SW480 (cell line): ENCODE measurements around the gene OR2A5.
"Not testable (repeated sequence)": the region's sequence is repeated elsewhere in the genome, so short reads cannot be mapped to it uniquely, and the experiment has no call there.

Source experiments
- DNase-seq: peaks from one replicate; pipeline ENCODE4 v3.0.0-alpha.2; 2016; ENCODE audit warnings: low spot score

Gene OR2A5

DNA sequence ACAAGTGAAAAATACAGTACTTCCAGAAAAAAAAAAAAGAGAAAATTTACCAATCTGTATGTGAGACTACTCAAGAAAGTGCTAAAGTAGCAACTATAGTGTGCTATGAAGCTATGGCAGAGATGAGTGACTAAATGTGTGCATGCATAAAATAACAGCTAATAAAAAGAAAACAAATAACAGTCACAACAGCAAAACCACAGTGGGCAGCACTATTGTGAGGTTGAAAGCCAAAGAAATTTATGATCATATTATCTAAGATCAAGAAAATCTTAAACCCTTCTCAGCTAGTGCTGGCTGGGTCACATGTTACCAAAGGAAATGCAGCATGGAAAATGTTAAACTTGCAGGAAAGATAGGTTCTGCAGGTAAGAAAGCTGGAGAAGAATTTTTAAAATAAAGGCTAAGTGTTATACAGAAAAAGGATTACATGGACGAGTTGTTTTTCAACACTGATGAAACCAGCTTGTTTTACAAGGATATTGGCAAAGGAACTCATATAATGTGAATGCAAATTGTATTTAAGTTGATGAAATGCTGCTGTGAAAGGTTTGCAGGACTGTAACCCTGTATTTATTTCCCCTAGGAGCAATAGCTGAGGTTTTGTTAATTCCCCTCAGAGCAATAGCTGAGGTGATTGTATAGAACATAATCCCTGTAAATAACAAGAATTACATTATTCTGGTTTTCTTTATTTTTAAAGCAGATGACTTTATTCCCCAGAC lies 15.6 kb upstream of the OR2A5 start:
- DNase-seq, result no peak

DNA sequence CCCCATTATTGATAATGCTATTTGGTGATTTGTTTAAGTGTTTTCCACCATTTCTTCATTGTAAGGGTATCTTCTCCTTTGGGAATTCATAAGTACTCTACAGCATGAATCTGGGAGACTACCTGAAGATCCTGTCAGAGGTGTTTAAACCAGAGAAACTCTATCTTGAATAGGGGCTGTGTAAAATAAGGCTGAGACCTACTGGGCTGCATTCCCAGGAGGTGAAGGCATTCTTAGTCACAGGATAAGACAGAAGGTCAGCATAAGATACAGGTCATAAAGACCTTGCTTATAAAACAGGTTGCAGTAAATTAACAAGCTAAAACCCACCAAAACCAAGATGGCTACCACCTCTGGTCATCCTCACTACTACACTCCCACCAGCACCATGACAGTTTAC lies 13.4 kb upstream of the OR2A5 start:
- DNase-seq, result no peak

DNA sequence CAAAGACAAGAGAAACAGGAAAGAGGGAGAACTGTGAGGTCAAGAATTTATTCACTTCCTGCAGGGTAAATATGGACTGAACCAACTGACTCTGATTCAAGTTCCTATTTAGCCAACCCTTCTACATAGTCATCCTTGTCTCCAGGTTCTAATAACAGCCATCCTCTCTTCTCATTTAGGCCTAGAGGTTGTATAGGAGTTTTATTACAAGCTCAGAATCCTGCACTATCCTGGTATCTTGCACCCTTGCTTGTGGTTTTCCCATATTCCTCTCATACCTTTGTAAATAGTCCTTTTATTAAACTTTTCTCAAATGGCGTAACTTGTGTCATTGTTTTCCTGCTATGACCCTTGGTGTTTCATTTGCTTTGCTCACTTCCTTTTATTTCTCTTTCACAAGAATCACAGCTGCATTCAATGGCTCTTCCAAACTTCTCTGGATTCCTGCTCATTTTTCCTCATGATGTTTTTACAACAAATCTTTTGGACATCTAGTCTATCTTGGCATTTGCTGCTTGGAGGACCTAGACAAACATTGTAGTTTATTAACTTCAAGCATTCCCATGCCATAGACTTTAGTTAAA lies 12.4 kb upstream of the OR2A5 start:
- DNase-seq, result no peak

DNA sequence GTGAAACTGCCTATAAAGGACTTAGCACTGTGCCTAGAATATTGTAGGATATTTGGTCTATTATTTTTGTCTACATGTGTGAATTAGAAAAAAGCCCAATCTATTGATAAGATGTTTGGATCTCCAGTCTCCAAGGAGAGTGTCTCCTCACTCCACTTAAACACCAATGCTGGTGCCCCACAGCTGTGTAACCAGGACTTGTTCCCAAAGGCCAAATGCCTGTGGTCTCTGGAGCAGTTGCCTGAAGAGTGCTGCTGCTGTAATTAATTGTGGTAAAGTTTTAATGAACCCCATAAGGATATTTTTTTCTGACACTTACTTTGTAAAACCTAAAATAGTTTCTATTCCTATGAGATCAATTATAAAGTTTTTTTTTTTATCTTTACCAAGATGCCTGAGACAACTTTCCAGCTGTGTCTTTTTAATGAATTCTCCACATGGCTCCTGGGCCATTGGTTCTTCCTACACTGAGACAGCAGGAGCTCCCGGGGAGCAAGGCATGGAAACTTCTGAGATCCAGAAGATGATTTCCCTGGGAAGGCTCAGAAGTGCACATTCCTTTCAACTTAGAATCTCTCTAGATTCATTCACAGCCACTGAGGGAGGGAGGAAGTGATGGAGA lies 11.2 kb upstream of the OR2A5 start:
- DNase-seq, result no peak

DNA sequence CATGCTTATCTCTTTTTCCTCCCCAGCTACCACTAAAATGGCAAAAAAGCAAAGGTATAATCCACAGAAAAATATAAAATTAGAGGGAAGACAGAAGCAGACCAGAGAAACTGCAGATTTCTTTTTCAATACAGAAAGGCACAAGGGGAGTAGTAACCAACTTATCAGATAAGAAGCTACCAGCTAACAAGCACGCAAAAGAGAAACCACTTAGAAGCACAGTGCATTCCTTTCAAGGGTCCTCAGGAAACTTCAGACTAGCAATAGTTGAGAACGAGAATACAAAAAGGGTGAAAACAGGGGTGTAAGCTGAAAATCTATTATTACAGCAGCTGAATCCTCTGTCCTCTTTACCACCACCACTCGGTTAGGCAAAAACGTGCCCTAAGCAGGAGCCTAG lies 9.9 kb upstream of the OR2A5 start:
- DNase-seq, result no peak

DNA sequence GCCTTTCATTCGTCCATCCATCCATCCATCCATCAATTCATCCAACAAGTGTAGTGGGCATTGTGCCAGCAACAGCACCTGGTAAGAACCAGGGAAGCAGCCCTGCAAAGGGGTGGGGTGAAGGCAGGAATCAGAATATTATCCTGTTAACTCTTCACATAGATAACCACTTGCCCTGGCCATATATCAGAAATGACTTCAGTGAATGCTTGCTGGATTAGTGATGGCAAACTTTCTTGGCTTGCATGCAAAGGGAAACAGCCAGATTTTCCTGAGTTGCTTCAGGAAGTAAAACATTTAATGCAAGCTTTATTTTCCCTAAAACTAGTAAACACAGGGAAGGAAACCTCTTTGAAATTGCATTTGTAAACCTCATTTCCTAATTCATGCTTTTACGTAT lies 743 bp downstream of the OR2A5 start:
- DNase-seq, result no peak

DNA sequence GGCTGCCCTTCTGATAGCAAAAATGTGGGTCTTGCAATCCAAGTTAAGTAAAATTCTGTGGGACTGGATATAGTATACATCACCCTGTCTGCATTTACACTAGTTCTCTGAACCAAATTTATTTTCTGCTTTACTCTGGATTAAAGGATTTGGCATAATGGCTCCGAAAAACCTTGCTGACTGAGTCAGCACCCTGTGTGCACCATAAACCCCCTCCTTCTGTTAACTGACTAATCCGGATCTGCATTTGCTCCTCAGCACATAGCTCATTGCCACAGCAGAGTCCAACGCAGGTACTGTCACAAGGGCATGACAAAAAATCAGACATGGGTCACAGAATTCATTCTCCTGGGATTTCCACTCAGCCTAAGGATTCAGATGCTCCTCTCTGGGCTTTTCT lies 1.3 kb downstream of the OR2A5 start:
- DNase-seq, result no peak

DNA sequence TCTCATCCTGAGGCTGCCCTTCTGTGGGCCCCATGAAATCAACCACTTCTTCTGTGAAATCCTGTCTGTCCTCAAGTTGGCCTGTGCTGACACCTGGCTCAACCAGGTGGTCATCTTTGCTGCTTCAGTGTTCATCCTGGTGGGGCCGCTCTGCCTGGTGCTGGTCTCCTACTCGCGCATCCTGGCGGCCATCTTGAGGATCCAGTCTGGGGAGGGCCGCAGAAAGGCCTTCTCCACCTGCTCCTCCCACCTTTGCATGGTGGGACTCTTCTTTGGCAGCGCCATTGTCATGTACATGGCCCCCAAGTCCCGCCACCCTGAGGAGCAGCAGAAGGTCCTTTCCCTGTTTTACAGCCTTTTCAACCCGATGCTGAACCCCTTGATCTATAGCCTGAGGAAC lies 2.1 kb downstream of the OR2A5 start:
- not testable (repeated sequence) for DNase-seq

DNA sequence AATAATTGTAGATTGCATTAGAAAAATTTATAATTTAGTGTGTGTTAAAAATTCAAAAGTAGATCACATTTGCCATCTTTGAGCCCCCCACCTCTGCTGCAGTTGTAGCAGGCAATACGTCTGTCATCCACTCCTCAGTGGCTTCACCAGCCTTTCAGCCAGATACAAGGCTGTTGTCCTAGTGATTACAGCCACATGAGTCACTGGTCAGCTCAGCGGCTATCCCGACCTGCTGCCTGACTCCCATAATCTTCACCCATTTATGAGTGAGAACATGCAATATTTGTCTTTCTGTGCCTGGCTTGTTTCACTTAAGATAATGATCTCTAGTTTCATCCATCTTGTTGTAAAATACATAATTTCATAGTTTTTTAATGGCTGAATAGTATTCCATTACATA lies 9.2 kb downstream of the OR2A5 start:
- peak; percentile 13 for DNase-seq

DNA sequence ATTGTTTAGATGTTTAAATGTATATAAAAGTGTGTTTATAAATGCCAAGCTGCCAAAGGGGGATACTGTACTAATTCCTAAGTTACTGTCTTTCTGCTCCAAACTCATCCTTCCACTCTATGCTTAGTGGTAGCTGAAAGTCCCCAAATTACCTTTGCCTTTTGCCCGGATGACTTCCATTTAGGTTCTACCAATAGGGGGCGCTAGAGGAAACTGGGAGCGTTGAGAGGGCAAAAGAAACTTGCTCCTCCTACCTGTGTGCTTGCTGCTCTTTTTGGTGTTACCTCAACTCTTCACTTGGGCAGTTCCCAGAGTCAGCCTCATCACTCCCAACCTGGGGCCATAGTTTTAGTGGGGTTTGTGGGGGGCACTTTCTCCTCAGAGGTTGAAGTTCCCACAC lies 15.0 kb downstream of the OR2A5 start:
- no peak for DNase-seq

DNA sequence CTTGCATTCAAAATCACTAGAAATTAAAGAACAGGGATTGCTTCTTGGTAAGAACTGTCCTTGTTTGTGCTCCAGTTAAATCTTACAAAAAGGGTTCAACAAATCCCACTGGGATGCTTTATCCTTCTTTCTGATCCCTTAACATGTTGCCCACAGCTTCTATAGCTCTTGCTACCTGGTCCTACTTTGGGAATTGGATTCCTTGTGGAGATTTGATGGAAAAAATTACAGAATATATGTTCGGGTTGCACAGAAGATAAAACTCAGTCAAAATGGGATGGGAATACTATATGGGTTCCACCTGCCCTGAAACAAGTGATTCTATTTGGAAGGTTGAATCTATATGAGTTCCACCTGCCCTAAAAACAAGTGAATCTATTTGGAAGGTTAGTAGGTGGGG lies 20.8 kb downstream of the OR2A5 start, which contains the start of gene OR2A25:
OR2A25 (plus strand) TSS at position 301 of the 400 bp plus-strand sequence. CDS start 4,409 bp downstream, outside the sequence.
- no peak for DNase-seq

DNA sequence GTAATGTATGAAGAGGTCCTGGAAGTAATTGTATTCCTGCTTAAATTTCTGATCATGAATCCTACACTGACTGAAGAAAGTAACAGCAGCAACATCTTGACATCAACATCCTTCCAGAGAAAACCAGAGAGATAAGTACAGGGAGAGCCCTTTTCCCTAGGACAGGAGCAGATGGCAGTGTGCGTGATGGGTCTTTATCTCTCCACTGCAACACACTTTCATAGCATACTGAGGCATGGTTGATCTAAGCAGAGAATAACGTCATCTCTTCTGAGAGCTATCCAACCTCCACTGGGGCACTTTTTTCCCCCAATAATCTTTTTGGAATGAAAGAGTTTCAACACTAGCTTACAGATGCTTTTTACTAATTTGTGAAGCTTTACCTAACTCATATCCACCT lies 21.2 kb downstream of the OR2A5 start:
- no peak for DNase-seq

DNA sequence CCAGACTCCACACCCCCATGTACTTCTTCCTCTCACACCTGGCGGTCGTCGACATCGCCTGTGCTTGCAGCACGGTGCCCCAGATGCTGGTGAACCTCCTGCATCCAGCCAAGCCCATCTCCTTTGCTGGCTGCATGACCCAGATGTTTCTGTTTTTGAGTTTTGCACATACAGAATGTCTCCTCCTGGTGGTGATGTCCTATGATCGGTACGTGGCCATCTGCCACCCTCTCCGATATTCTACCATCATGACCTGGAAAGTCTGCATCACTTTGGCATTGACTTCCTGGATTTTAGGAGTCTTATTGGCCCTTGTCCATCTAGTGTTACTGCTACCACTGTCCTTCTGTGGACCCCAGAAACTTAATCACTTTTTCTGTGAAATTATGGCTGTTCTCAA lies 25.6 kb downstream of the OR2A5 start:
- DNase-seq, result no peak

DNA sequence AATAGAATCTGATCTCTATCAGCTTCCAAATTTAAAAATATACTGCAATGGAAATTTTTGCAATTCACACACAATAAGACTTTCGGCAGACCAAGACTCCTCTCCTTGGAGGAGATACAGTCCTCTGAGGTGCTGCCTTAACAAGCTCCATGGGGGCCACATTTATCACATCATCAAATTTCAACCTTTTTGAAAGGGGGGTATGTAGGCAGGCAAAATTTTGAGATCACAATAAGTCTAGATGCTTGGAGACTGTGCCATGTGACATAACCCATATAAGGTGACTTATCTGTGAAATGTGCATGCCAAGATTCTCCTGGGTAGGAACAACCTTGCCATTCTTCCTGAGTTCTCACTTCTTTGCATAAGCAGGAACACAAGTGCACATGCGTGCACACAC lies 37.2 kb downstream of the OR2A5 start, which contains the start of gene OR2A12:
OR2A12 (plus strand) TSS at position 301 of the 400 bp plus-strand sequence. CDS start 8,830 bp downstream, outside the sequence.
- DNase-seq, result no peak

DNA sequence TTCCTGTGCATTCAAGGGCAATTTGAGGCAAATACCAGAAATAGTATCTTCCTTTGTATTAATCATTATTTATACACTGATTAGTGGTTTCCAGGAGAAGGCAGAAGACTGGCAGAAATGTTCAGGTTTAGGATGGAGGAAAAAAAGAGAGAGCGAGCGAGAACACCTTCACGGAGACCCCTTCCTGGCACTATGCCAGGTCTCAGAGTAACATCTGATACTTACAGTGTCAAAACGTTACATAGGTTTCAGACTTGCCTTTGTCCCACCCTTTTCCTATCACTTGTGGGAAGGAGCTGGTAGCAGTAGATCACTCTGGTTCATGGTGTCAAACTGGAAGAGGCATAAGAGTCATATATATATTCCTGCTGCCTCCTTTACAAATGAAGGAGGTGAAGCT lies 38.0 kb downstream of the OR2A5 start:
- DNase-seq, result no peak

DNA sequence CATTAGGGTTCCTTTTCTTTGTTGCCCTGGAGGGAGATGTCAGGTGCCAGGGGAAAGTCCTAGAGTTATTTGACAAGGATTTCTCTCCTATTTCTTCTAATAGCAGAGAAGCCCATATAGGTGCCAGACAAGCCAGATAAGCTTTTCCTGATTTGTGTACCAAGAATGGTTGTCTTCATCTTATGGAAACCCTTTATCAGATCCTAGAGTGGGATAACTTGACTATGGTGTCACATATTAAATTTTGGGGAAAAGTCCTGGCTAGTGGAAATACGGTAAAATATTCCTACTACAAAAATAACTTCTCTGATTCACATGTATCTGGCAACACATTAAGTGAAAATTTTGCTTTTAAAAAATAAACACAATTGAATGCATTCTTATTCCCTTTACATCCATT lies 38.5 kb downstream of the OR2A5 start:
- no peak for DNase-seq

DNA sequence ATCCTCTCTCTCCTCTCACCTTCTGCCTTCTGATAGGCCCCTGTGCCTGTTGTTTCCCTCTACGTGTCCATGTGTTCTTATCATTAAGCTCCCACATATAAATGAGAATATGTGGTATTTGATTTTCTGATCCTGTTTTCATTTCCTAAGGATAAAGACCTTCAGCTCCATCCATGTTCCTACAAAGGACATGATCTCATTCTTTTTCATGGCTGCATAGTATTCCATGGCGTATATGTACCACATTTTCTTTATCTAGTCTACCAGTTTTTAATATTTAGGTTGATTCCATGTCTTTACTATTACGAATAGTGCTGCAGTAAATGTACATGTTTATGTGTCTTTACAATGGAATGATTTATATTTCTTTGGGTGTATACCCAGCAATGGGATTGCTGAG lies 41.9 kb downstream of the OR2A5 start:
- DNase-seq, result no peak

DNA sequence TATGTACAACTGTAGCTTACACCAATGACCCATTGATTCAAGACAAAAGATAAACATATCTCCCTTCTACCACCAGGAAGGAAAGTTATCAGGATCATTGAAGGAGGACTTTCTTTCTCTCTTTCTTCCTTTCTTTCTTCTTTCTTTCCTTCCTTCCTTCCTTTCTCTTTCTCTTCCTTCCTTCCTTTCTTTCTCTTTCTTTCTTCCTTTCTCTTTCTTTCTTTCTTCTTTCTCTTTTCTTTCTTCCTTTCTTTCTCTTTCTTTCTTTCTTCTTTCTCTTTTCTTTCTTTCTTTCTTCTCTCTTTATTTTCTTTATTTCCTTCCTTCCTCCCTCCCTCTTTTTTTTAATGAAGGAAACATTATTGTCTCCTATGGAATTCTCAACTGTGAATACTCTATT lies 50.0 kb downstream of the OR2A5 start:
- DNase-seq, result no peak

DNA sequence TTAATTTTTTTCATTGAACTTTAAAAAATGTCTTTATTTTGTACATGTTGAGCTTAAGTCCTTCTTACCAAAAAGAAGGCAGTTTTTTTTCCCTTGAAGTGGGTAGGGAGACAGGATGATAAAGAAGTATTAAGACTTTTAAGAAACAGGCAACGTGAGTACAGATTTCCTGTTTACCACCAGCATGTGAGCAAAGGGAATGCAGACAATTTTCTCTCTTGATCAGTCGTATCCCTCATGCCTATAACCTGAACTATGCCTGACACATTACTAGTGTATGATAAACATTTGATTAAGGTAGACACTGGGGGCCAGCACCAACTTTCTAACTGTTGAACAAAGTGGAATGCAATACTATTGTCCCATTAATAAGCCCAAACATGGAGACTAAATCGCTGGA lies 51.9 kb downstream of the OR2A5 start:
- DNase-seq, result no peak

DNA sequence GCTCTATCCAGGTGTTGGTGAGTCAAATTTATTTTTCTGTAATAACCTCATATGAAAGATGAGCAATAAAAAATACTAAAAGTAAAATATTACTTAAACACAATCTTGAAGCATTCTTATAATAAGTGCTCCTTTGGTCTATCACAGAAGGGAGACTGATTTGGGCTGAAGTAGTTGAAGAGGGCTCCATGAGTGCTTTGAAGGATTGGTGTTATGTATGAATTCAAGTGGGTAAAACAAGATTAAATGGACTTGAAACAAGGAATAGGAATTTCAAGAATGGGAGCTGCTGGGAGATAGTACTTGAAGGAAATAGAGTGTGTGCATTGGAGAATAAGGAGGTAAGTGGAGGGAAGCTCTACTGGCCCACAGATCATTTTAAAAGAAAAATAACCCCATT lies 53.3 kb downstream of the OR2A5 start:
- no peak for DNase-seq

DNA sequence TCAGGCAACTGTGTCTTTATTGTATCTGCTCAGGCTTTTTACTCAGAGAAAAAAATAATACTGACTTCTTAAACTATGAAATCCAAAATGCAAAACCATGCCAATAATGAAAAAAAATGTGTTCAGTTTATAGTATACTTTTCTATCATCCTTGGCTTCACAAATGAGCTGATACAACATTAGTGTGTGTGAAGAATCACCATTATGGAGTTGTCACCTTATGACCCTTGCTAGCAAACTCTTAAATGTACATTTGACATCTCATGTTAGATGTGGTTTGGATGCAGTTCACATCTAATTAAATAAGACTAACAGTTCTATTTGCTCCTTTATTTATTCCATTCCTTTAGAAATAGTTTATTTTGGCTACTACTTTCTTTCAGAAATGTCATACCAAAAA lies 56.5 kb downstream of the OR2A5 start:
- DNase-seq, result no peak
